ENCODE data around the gene TOMM34. TPM values are rescaled to one million over a fixed set of nuclear protein-coding genes. Genes with fewer than 3 reads are reported as not detected.

The TOMM34 gene
- total and polyA plus RNA-seq, 2 experiments from 2014 or later: 27.4 to 38.7 TPM

DNA sequence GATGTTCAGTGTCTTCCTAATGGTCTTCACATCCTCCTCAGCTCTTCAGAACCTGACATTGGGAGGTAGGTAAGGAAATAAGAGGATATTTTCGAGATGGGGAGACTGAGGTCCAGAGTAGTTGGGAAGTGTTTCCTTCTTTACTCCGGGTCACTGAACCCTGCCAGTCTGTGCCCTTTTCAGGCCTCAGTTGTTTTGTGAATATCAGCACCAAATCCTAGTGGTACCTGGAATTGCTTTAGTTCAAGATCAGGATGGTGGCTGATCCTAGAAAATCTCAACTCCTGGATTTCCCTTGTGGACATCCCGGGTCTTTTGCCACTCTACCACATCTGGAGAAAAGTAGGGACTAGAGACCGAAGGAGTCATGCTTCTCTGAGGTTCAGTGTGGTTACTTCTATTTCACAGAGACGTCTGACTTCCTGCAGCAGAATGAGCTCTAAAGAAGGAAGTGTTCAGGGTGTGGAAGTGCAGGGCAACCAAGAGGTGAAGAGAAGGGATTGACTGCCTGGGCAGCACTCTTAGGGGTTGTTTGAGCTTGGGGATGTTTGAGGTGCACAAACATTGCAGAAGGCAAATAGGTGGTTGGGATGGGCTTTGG is 7.1 kb upstream of the TOMM34 start:
- peaks cover 17% of the 10 kb centered on the region for H3K27me3 Mint-ChIP-seq (ENCODE audit: insufficient read depth, low read depth, poor library complexity)
- peaks cover 6% of the 10 kb centered on the region; the same call in 1 of the 2 replicates for H3F3A ChIP-seq (replicated peaks; ENCODE audit: low read depth)
- H3K36me3 ChIP-seq (ENCODE audit: insufficient read depth): 0 out of 2 replicates have a peak, but pooled peaks cover under 1% of the 10 kb centered on the region
- H3K79me2 ChIP-seq (replicated peaks; ENCODE audit: insufficient read depth): peaks cover 50% of the 10 kb centered on the region
- no peak overlapping the region for H2AFZ ChIP-seq
- no peak overlapping the region for H3K27ac Mint-ChIP-seq
- no peak for DNase-seq (ENCODE audit: low spot score)
- no peaks in the 10 kb centered on the region for H3K36me3 Mint-ChIP-seq (ENCODE audit: low read depth)
- peaks cover 25% of the 10 kb centered on the region for H3K27me3 ChIP-seq (ENCODE audit: insufficient read depth)
- H3K9me3 Mint-ChIP-seq: no peaks in the 10 kb centered on the region
- no peaks in the 10 kb centered on the region for H3K9me2 ChIP-seq (ENCODE audit: insufficient read depth)
- ATAC-seq: no peak
- H3K4me1 ChIP-seq (ENCODE audit: insufficient read depth): peaks cover 18% of the 10 kb centered on the region
- TF ChIP-seq, protein P1, sequence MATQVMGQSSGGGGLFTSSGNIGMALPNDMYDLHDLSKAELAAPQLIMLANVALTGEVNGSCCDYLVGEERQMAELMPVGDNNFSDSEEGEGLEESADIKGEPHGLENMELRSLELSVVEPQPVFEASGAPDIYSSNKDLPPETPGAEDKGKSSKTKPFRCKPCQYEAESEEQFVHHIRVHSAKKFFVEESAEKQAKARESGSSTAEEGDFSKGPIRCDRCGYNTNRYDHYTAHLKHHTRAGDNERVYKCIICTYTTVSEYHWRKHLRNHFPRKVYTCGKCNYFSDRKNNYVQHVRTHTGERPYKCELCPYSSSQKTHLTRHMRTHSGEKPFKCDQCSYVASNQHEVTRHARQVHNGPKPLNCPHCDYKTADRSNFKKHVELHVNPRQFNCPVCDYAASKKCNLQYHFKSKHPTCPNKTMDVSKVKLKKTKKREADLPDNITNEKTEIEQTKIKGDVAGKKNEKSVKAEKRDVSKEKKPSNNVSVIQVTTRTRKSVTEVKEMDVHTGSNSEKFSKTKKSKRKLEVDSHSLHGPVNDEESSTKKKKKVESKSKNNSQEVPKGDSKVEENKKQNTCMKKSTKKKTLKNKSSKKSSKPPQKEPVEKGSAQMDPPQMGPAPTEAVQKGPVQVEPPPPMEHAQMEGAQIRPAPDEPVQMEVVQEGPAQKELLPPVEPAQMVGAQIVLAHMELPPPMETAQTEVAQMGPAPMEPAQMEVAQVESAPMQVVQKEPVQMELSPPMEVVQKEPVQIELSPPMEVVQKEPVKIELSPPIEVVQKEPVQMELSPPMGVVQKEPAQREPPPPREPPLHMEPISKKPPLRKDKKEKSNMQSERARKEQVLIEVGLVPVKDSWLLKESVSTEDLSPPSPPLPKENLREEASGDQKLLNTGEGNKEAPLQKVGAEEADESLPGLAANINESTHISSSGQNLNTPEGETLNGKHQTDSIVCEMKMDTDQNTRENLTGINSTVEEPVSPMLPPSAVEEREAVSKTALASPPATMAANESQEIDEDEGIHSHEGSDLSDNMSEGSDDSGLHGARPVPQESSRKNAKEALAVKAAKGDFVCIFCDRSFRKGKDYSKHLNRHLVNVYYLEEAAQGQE (IDR thresholded peaks at IDR 0.05; ENCODE audit: unreplicated experiment): no peak
- TF ChIP-seq, protein P2, sequence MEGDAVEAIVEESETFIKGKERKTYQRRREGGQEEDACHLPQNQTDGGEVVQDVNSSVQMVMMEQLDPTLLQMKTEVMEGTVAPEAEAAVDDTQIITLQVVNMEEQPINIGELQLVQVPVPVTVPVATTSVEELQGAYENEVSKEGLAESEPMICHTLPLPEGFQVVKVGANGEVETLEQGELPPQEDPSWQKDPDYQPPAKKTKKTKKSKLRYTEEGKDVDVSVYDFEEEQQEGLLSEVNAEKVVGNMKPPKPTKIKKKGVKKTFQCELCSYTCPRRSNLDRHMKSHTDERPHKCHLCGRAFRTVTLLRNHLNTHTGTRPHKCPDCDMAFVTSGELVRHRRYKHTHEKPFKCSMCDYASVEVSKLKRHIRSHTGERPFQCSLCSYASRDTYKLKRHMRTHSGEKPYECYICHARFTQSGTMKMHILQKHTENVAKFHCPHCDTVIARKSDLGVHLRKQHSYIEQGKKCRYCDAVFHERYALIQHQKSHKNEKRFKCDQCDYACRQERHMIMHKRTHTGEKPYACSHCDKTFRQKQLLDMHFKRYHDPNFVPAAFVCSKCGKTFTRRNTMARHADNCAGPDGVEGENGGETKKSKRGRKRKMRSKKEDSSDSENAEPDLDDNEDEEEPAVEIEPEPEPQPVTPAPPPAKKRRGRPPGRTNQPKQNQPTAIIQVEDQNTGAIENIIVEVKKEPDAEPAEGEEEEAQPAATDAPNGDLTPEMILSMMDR (conservative IDR thresholded peaks at IDR 0.05; ENCODE audit: low read depth in 2 of 2): no peak
- TF ChIP-seq, protein P3, sequence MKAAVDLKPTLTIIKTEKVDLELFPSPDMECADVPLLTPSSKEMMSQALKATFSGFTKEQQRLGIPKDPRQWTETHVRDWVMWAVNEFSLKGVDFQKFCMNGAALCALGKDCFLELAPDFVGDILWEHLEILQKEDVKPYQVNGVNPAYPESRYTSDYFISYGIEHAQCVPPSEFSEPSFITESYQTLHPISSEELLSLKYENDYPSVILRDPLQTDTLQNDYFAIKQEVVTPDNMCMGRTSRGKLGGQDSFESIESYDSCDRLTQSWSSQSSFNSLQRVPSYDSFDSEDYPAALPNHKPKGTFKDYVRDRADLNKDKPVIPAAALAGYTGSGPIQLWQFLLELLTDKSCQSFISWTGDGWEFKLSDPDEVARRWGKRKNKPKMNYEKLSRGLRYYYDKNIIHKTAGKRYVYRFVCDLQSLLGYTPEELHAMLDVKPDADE (IDR thresholded peaks at IDR 0.05): no peak
- TF ChIP-seq ZNF331 (CRISPR knock-in tag; IDR thresholded peaks at IDR 0.05; ENCODE audit: low read depth): no peak
- peak overlapping the region; percentile 94 for H3K4me3 ChIP-seq
- H4K20me1 ChIP-seq (replicated peaks; ENCODE audit: insufficient read depth): peaks cover 15% of the 10 kb centered on the region
- H3K27ac ChIP-seq (ENCODE audit: low read depth): no peak overlapping the region
- H3K4me1 Mint-ChIP-seq: peaks cover 37% of the 10 kb centered on the region
- peak overlapping the region; percentile 93 for H3K4me2 ChIP-seq
- peak overlapping the region; percentile 100 for H3K4me3 Mint-ChIP-seq

DNA sequence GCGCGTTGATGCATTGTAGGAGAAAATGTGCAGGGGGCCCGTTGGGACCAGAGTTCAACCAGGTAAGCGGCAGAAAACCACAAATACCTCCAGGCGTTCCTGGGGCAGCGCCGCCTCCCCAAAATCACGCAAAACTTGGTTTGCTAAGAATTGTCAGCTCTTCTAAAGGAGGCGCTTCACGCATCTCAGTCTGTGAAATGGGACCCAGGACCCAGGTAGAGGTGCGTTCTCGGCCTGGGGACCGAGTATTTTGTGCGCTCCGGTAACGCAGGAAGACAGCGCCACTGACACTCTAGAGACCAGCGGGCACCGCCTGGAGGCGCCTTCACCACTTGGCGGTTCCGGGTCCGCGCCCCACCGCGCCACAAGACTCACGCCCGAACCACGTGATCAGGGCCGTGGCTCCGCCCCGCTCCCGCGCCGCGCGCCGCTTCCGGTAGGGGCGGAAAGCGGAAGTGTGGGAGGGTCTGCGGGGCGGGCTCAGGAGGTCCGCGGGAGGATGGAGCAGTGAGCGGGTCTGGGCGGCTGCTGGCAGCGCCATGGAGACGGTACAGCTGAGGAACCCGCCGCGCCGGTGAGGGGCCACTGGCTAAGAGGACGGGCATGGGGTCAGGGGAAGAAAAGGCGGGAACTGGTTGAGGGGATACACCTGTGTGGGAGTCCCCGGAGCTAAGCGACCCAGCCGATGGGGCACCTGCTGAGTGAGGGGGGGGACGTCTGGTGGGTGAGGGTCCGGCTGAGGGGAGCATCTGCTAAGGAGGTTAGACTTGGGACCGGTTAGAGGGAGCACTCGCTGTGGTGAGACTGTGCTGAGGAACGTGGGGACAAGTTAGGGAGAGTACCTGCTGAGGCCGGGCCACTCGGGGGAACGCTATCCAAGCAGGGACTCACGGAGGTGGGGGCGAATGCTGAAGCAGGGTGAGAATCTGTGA is 6.1 kb upstream of the TOMM34 start, which contains the start of gene STK4:
STK4 (plus strand) TSS at position 483 of the 932 bp plus-strand sequence; CDS start at position 540, 57 bp downstream.
- Histone ChIP-seq H3K4me3 (peak within 1 kb of the TSS; percentile 94), H3K27me3 (ENCODE audit: insufficient read depth) (peaks cover 34% of the 10 kb centered on the region), H3K4me1 (ENCODE audit: insufficient read depth) (peaks cover 27% of the 10 kb centered on the region), H3K36me3 (ENCODE audit: insufficient read depth) (no peaks in the 10 kb centered on the region), H4K20me1 (replicated peaks; ENCODE audit: insufficient read depth) (peaks cover 15% of the 10 kb centered on the region), H3K27ac (ENCODE audit: low read depth) (0 out of 2 replicates have a peak within 1 kb of the TSS, but pooled peaks have one; percentile 67), H3K4me2 (peak within 1 kb of the TSS; percentile 93), H3K9me2 (ENCODE audit: insufficient read depth) (no peaks in the 10 kb centered on the region), H2AFZ (peak within 1 kb of the TSS; percentile 85), H3K79me2 (replicated peaks; ENCODE audit: insufficient read depth) (peaks cover 48% of the 10 kb centered on the region), H3F3A (replicated peaks; ENCODE audit: low read depth) (peaks cover 6% of the 10 kb centered on the region; the same call in 1 of the 2 replicates)
- peak within 1 kb of the TSS; percentile 100 for H3K4me3 Mint-ChIP-seq
- peak within 1 kb of the TSS; percentile 91 for H3K27ac Mint-ChIP-seq
- ATAC-seq: peak; percentile 97
- H3K9me3 Mint-ChIP-seq: no peaks in the 10 kb centered on the region
- H3K27me3 Mint-ChIP-seq (ENCODE audit: insufficient read depth, low read depth, poor library complexity): peaks cover 20% of the 10 kb centered on the region
- peak; percentile 98 for DNase-seq (ENCODE audit: low spot score)
- no peaks in the 10 kb centered on the region for H3K36me3 Mint-ChIP-seq (ENCODE audit: low read depth)
- H3K4me1 Mint-ChIP-seq: peaks cover 45% of the 10 kb centered on the region
- no peak for TF ChIP-seq ZNF331 (CRISPR knock-in tag; IDR thresholded peaks at IDR 0.05; ENCODE audit: low read depth)
- no peak for TF ChIP-seq EZH2phosphoT487 (IDR thresholded peaks at IDR 0.05; ENCODE audit: unreplicated experiment)
- TF ChIP-seq, protein P1 (IDR thresholded peaks at IDR 0.05; ENCODE audit: unreplicated experiment): no peak
- TF ChIP-seq CREB1 (CRISPR knock-in tag; IDR thresholded peaks at IDR 0.05; ENCODE audit: low read depth): peak; percentile 53
- TF ChIP-seq, protein P3 (IDR thresholded peaks at IDR 0.05): peak; percentile 84
- peak; percentile 95 for TF ChIP-seq POLR2AphosphoS5 (IDR thresholded peaks at IDR 0.05; ENCODE audit: low read depth)

All from GM23338 (cell line).